Measurements from ENCODE around the gene NAA20. TPM values are rescaled to one million over a fixed set of nuclear protein-coding genes. Genes with fewer than 3 reads are reported as not detected.
A peak's percentile ranks its signal among the peaks of the same experiment; 100 is the strongest.

The NAA20 gene, protein sequence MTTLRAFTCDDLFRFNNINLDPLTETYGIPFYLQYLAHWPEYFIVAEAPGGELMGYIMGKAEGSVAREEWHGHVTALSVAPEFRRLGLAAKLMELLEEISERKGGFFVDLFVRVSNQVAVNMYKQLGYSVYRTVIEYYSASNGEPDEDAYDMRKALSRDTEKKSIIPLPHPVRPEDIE
- polyA plus RNA-seq (2011; rRNA removed) (34.5 and 63.4 TPM in 2 replicates), polyA minus RNA-seq (2011; rRNA and poly(A)+ RNA removed) (15.9 and 19.7 TPM in 2 replicates)

DNA sequence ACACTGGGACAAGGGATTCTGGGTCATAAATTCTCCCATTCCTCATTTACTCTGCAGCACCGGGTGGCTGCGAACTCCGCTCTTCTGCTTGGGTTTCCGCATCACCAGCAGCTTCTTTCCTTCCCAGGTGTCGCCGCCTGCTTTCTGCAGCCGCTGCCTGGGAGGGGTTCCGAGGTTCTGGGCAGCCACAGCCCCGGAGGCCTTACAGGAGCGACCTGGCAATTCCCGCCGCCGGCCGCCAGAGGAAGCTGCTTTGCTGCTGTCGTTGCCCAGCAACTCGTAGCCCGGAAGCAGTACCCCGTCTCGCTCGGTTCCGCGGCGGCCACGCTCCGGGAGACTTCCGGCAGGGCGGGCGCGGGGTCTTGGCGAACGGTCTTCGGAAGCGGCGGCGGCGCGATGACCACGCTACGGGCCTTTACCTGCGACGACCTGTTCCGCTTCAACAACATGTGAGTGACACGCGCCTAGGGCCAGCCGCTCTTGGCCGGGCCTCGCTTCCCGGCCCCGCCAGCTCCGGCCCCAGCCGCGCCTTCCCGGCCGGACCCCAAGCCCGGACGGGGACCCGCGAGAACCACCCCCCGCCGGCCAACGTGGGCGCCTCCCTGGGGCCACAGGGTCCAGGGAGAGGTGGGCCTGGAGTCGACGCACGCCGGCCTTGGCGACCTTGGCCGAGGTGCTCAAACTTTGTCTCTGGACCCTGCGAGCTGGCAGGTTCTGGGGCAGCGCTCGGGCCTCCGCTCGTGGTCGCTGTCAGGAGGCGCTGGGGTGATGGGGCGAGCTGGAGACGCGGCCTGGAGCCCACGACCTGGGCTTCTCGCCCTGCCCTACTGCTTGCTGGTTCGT lies at the start of gene NAA20:
TSS of gene NAA20 (plus strand) at position 362 of the 843 bp plus-strand sequence. CDS start at position 397, 35 bp downstream.
- ChIA-PET POLR2A (interaction anchor here (0.6 to 1.0 kb wide), 2 partner anchors 20 to 40 kb away, joined by 3 to 4 read pairs; no protein-coding TSS in a partner anchor), CTCF (interaction anchor here (0.5 to 1.7 kb wide), 14 partner anchors 10 to 915 kb away, joined by 3 to 8 read pairs (median 4); partner anchors contain the start of genes CFAP61 and CRNKL1)
- DNase-seq (ENCODE audit: low read depth) = peak; percentile 45
- H3K36me3 ChIP-seq (ENCODE audit: control insufficient read depth, insufficient read depth, low read length) = no peaks in the 10 kb centered on the region
- TF ChIP-seq, protein P1, sequence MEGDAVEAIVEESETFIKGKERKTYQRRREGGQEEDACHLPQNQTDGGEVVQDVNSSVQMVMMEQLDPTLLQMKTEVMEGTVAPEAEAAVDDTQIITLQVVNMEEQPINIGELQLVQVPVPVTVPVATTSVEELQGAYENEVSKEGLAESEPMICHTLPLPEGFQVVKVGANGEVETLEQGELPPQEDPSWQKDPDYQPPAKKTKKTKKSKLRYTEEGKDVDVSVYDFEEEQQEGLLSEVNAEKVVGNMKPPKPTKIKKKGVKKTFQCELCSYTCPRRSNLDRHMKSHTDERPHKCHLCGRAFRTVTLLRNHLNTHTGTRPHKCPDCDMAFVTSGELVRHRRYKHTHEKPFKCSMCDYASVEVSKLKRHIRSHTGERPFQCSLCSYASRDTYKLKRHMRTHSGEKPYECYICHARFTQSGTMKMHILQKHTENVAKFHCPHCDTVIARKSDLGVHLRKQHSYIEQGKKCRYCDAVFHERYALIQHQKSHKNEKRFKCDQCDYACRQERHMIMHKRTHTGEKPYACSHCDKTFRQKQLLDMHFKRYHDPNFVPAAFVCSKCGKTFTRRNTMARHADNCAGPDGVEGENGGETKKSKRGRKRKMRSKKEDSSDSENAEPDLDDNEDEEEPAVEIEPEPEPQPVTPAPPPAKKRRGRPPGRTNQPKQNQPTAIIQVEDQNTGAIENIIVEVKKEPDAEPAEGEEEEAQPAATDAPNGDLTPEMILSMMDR (IDR thresholded peaks at IDR 0.05; ENCODE audit: insufficient read depth, low read depth, low read length) = peak; percentile 93
- peak within 1 kb of the TSS; percentile 93 for H3K4me3 ChIP-seq (ENCODE audit: low read depth, low read length)
- no peaks in the 10 kb centered on the region for H3K27me3 ChIP-seq (ENCODE audit: control insufficient read depth, insufficient read depth, low read length)

DNA sequence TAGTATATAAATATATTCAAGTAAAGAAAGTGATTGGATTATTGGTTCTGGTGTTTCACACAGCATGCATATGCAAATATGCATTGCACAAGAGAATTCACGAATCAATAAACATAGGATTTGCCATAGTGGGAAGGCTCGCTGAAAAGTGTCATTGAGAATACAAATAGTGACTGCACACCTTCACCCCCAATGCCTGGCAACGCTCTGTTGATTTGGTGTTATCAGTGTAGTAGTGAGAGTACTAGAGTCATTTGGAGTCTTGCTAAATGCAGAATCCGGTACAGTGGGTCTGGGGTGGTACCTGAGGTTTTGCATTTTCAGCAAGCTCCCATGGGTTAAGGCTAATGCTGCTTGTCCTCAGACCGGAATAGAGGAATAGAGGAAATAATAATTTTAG lies 49.7 kb upstream of the NAA20 start:
- POLR2A ChIA-PET = no interaction called here
- no peak for DNase-seq (ENCODE audit: low read depth)
- CTCF ChIA-PET = interaction anchor here (0.6 kb wide), 1 partner anchor 175 kb away, joined by 3 read pairs; no protein-coding TSS in a partner anchor
- Histone ChIP-seq H3K36me3 (ENCODE audit: control insufficient read depth, insufficient read depth, low read length) (peaks cover 9% of the 10 kb centered on the region), H3K4me3 (ENCODE audit: low read depth, low read length) (no peak overlapping the region), H3K27me3 (ENCODE audit: control insufficient read depth, insufficient read depth, low read length) (no peaks in the 10 kb centered on the region)
- TF ChIP-seq, protein P1 (IDR thresholded peaks at IDR 0.05; ENCODE audit: insufficient read depth, low read depth, low read length) = no peak

DNA sequence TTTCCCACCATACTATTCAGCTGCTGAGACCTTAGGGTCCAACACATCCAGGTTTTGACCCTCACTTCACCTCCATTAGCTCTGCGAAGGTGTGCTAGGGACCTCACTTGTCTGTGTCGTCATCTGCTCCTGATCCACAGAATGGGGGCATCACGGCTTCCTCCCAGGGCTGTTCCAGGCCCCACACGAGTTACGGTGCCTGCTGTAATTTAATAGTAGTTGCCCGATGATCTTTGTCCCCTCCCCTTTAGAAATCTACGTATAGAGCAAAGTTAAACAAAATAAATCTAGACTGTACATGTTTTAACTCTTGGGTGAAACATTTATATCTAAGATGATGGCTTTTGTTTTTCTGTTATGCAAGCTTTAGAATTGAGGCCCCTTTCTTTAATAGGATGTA lies 49.1 kb upstream of the NAA20 start:
- no peak for DNase-seq (ENCODE audit: low read depth)
- POLR2A ChIA-PET = no interaction called here
- Histone ChIP-seq H3K27me3 (ENCODE audit: control insufficient read depth, insufficient read depth, low read length) (no peaks in the 10 kb centered on the region), H3K36me3 (ENCODE audit: control insufficient read depth, insufficient read depth, low read length) (peaks cover 9% of the 10 kb centered on the region), H3K4me3 (ENCODE audit: low read depth, low read length) (no peak overlapping the region)
- CTCF ChIA-PET = interaction anchor here (1.2 kb wide), 1 partner anchor 27 kb away, joined by 3 read pairs; no protein-coding TSS in a partner anchor
- TF ChIP-seq, protein P1 (IDR thresholded peaks at IDR 0.05; ENCODE audit: insufficient read depth, low read depth, low read length) = no peak

DNA sequence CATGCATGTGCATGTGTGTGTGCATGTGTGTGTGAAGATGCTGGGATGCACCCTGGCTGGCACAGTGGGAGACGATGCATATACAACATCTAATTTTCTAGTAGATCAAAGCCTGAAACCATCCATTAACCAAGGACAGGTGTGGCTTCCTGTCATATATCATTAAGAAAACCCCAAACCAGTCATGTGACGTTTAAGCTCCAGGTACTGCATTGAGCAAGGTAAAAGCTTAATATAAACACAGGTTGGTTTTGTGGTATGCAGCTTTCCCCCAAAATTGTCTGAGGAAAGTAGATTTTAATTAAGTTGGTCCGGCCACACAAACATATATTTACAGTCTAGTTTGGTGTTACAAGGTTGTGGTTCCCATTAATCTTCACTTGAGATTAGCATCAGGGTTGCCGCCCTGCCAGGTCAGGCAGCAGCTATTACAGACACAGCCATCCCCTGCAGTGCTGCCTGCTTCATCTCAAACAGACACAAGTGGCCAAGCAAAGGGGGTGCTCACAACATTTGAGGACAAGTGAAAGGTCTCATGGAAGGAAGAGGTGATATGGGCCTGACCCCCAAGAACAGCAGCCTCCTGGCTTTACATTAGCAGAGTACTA lies 48.6 kb upstream of the NAA20 start:
- Histone ChIP-seq H3K4me3 (ENCODE audit: low read depth, low read length) (no peak overlapping the region), H3K27me3 (ENCODE audit: control insufficient read depth, insufficient read depth, low read length) (no peaks in the 10 kb centered on the region), H3K36me3 (ENCODE audit: control insufficient read depth, insufficient read depth, low read length) (peaks cover 9% of the 10 kb centered on the region)
- POLR2A ChIA-PET = no interaction called here
- DNase-seq (ENCODE audit: low read depth) = no peak
- TF ChIP-seq, protein P1 (IDR thresholded peaks at IDR 0.05; ENCODE audit: insufficient read depth, low read depth, low read length) = no peak
- CTCF ChIA-PET = interaction anchor here (1.2 kb wide), 1 partner anchor 28 kb away, joined by 3 read pairs; no protein-coding TSS in a partner anchor

Data from BJ (cell line).